Stimulated activated CD4-positive, alpha-beta T cell treated with anti-CD3 and anti-CD28 coated beads, Interleukin-4, amount 100 ng/mL, for 24 hours (primary cell): Measurements from ENCODE around the gene COL5A2.

ENCODE experiments used
- DNase-seq: peaks from one replicate; pipeline ENCODE4 v3.0.0-alpha.2; 2020

COL5A2 gene

GRCh38 chr2:189096769-189097447 lies 82.7 kb downstream of the COL5A2 start:
- no peak for DNase-seq

GRCh38 chr2:189095101-189095500 lies 84.5 kb downstream of the COL5A2 start:
- DNase-seq, result no peak

DNA sequence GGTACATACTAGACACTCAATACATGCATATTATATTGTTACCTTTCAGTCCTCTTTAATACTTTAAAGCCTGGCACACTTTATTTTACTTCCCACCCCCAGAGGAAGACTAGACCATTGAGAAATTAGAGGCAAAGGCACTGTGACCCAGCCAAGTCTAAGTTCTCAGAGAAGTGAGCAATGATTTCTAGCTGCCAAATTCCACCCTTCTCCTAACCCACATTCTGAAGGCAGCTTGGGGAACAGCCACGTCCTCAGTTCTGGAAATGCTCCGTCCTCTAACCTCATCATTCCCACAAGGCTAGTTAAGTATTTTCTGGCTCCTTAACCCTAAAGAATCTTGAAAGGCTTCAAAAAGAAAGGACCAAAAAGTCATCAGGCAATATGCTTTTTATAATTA lies 86.6 kb downstream of the COL5A2 start:
- no peak for DNase-seq

DNA sequence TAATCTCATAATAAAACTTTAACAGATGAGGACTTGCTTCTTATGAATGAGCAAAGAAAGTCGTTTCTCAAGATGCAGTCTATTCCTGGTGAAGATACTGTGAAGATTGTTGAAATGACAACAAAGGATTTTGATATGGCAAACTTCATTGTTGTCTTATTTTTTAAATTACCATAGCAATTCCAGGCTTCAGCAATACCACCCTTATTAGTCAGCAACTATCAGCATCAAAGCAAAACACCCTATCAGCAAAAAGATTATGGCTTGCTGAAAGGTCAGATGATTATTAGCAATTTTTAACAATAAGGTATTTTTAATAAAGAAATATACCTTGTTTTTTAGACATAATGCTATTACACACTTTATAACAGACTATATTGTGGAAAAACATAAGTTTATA lies 88.3 kb downstream of the COL5A2 start:
- no peak for DNase-seq

GRCh38 chr2:189088591-189089205 lies 90.9 kb downstream of the COL5A2 start:
- no peak for DNase-seq

GRCh38 chr2:189086710-189087109 lies 92.9 kb downstream of the COL5A2 start:
- DNase-seq, result no peak

GRCh38 chr2:189086250-189086649 lies 93.3 kb downstream of the COL5A2 start:
- no peak for DNase-seq

DNA sequence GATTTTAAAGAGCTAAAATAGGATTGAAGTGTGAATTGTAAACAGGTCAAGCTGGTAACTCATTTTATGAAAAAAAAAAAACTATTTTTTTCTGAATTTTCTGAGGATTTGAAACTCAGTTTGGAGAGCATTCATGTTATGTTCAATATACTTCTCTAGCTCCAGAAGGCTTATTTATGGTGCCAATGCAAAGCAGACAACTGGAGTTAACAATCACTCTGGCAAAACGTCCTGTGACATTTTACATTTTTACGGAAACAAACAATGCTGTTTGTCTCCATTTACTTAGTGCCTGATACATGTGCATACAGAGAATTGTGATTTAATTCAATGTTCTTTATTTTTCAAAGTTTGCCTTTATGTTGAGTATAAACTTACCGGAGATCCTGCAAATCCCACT lies 96.0 kb downstream of the COL5A2 start:
- DNase-seq, result no peak

GRCh38 chr2:189083106-189083505 lies 96.5 kb downstream of the COL5A2 start:
- DNase-seq, result no peak

GRCh38 chr2:189082376-189082975 lies 97.1 kb downstream of the COL5A2 start:
- DNase-seq, result no peak

GRCh38 chr2:189076572-189076971 lies 103.0 kb downstream of the COL5A2 start:
- no peak for DNase-seq

- no peak for DNase-seq
These were observed 103.4 kb downstream of the COL5A2 start for GRCh38 chr2:189076120-189076519.

GRCh38 chr2:189074506-189074905 lies 105.1 kb downstream of the COL5A2 start:
- no peak for DNase-seq

- DNase-seq, result no peak
These were observed 107.5 kb downstream of the COL5A2 start for GRCh38 chr2:189072036-189072435.

DNA sequence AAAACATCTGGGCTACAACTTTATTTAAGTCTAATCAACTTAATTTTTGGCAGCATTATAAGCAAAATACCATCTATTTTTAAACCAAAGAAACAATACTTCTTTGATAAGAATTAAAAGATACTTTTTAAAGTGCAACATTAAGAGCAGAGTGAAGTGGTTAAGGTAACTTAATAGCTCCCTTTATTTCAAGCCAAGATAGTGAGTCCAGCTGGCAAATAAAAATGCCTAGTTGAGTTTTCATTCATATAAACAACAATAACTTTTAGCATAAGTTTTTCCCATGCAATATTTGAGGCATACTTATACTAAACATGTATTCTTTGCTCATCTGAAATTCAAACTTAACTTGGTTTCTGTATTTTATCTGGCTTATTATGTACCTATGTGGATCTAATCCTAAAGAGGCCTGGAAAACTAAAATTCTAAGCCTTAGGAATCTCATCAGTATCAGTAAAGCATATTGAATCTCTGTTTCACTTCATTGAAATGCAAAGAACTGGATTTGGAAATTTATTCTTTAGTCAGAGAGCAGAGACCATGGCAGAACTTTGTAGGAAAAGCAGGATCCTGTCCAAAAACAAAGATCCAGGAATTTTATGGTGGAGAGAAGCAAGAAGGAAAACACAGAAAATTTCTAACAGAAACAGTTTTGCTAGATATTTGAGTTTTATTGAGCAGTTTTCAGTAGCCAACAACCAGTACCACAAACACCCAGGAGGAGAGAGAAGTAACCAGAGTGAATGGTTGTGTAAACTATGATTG lies 109.5 kb downstream of the COL5A2 start:
- DNase-seq, result no peak

GRCh38 chr2:189066037-189066436 lies 113.5 kb downstream of the COL5A2 start:
- no peak for DNase-seq

- no peak for DNase-seq
These were observed 119.4 kb downstream of the COL5A2 start for GRCh38 chr2:189060096-189060642.

GRCh38 chr2:189057316-189057715 lies 122.2 kb downstream of the COL5A2 start:
- DNase-seq, result no peak

- DNase-seq, result no peak
These were observed 123.1 kb downstream of the COL5A2 start for GRCh38 chr2:189056200-189057106.

GRCh38 chr2:189050165-189050712 lies 129.3 kb downstream of the COL5A2 start:
- DNase-seq, result no peak

DNA sequence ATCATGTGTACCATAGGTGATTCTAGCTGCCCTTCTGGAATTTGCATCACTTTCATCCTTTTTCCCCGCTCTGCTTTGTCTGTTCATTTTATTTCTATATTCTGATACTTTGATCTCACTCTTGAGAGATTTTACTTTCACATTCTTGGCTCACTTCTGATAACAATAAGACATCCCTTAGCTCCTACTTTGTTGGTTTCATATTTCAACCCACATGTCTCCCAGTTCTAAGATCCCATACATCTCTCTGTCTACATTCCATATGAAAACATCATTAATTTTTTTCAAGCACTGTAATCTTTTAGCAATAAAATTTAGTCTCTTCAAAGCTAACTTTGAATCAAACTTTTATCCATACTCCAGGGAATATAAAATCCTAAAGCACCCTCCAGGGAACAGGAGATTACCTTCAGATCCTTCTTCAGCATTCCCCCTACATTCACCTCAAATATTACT lies 129.8 kb downstream of the COL5A2 start:
- DNase-seq, result no peak

DNA sequence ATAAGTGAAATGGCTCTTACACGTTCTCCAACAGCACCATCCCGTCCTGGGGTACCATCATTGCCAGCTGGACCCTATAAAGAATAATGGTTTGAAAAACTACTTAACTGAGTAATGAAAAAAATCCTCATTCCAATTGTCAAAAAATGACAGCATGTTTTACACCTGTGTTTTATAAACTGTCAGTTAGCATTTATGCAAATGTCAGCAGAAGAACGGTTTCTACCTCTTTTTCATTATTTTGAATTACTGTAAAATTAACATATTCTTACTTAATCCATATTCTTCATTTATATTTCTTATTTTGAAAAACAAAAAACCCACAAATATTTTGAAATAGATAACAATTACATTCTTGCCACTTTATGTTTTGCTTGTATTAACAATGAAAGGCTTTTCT lies 131.4 kb downstream of the COL5A2 start:
- no peak for DNase-seq
